Ammon's horn (tissue), 1 donor: ENCODE measurements around the gene CCHCR1.
"Not testable (repeated sequence)": the region's sequence is repeated elsewhere in the genome, so short reads cannot be mapped to it uniquely, and the experiment has no call there.

Experiments
- DNase-seq: peaks from one replicate; pipeline ENCODE4 v3.0.0-alpha.2; 2016; ENCODE audit warnings: low spot score

Gene CCHCR1, protein sequence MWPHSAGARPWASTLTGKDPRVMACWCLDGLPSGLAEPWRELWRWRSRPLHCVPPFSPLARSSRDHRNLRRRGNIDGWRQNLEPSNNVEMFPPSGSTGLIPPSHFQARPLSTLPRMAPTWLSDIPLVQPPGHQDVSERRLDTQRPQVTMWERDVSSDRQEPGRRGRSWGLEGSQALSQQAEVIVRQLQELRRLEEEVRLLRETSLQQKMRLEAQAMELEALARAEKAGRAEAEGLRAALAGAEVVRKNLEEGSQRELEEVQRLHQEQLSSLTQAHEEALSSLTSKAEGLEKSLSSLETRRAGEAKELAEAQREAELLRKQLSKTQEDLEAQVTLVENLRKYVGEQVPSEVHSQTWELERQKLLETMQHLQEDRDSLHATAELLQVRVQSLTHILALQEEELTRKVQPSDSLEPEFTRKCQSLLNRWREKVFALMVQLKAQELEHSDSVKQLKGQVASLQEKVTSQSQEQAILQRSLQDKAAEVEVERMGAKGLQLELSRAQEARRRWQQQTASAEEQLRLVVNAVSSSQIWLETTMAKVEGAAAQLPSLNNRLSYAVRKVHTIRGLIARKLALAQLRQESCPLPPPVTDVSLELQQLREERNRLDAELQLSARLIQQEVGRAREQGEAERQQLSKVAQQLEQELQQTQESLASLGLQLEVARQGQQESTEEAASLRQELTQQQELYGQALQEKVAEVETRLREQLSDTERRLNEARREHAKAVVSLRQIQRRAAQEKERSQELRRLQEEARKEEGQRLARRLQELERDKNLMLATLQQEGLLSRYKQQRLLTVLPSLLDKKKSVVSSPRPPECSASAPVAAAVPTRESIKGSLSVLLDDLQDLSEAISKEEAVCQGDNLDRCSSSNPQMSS

DNA sequence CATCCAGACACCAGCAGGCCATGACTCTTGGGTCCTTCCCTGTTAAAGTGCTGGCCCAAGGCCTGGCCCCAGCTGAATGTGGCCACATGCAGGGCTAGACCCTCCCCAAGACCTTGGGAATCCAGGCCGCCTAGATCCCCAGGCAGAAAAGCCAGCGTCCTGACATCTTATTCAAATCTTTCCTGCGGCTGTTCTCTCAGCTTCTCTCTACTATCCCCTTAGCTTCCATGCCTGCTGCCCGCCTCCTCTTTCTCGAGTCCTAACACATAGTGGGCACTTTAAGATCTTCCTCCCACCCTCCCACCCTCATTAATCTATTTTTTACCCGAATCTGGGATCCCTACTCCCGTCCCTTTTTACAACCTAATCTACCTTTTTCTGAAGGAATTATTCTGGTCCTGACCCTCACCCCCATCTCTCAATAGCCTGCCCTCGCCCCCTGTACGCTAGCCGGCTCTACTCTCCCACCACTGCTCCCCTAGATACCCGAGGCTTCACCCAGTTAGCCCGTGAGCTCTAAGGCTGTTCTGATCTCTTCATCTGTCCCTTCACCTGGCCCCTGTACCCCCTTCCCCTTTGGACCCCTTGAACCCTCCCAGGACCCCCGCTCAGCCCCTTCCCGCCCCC is at the start of gene CCHCR1:
TSS of gene CCHCR1 (minus strand) at position 290 of the 627 bp plus-strand sequence. CDS start at position 88, 202 bp downstream.
- DNase-seq = no peak

DNA sequence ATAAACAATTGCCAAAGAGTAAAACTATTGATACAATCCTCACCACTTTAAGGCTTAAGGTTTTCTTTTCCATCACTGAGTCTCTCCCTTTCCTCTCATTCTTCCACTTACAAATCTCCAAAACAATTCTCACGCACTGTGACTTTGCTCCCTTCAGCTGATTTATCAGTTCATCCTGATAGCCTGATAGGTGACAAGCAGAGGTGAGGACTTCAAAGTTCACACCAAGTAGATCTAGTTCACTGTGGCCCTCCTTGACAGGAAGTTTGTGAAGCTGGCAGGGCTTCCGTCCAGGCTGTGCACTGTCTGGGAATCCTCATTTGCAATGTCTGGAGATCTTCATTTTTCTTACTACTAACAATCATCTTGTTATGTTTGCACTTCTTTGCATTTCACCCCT is 48.0 kb upstream of the CCHCR1 start:
- DNase-seq = no peak

DNA sequence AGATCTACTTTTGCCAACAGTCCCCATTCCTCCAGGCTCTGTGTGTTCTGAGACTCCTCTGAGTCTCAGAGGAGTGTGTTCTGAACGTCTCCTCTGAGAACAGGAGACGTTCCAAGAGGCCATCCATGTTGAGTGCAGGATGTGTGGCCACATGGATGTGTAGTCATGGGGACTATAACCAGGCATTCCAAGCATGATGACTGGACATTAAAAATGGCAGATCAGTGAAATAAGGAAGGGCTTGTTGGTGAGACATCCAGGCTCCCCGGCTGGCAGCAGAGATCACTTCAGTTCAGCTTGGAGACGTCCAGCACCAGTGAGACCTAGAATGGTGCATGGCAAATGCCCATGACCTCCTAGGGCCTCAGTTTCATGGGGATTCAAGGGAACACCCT is 47.1 kb upstream of the CCHCR1 start:
- no peak for DNase-seq

DNA sequence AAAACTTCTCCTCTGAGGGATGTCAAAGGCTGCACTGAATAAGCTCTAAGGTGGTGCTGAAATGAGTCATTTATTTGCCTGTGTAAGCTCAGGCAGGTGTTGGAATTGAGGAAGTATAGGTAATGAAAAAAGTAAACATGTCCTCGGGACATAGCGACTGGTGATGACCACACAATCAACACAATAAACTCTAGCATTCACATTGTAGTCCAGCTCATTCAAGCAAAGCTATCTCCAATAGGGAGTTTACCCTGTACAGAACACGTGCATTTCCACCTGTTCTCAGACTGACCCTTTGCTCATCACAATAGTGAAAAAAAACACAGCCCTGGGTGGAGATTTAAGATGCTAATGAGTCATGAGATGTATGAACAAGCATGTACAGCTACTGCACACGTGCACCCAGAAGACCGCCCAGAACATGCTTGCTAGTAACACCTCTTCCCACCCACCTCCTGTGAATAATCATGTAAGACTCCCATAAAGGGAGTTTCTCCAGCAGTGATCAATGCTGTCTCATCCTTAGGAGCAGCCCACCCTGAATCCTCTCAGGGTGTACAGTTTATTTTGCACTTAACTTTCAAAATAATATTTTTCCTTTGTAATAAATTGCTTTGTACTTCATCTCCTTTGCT is 45.9 kb upstream of the CCHCR1 start:
- no peak for DNase-seq

DNA sequence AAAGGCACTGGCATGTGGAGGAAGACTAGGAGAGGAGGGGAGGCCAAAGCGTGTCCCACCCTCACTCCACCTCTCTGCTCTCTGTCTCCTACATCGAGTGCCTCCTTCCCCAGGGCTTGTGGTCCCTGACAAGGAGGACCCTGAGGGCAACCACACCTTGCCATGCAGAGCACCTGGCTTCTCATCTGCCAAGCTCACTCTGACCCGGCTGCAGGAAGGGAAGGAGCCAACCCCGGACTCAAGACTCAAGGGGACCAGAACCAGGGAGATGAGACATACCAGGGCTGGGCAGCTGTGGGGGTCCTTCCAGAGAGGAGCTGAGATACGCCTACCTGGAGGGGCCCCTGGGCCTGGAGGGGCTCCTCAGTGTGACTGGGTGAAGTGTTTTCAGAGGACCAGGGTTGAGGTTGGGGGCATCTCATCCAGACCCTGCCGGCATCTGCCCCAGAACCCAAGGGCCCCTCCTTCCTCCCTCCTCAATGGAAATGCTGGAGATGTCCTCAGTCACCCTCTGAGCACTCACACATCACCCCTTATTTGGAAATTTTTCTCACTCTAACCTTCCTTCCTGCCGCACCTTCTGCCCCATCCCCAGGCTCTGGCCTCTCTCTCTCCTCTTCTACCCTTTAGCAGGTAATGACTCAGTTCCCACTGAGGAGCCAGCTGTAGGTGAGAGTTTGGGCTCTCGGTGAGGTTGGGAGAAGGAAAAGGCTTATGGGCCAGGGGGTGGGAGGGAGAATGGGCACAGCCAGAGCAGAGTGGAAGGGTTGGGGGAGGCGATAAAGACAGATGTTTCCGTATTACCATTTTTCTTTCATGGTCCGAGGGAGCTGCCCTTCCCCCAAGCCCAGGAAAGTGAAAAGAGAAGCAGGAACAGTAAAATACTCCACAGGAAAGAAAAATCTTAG is 44.9 kb upstream of the CCHCR1 start:
- no peak for DNase-seq

DNA sequence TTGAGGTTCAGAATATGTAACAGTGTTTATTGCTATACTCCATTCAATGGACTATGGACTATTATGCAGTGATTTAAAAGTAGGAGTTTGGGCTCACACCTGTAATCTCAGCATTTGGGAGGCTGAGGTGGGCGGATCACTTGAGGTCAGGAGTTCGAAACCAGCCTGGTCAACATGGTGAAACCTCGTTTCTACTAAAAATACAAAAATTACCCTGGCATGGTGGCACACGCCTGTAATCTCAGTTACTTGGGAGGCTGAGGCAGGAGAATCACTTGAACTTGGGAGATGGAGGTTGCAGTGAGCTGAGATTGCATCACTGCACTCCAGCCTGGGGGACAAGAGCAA is 41.5 kb upstream of the CCHCR1 start:
- DNase-seq = not testable (repeated sequence)

DNA sequence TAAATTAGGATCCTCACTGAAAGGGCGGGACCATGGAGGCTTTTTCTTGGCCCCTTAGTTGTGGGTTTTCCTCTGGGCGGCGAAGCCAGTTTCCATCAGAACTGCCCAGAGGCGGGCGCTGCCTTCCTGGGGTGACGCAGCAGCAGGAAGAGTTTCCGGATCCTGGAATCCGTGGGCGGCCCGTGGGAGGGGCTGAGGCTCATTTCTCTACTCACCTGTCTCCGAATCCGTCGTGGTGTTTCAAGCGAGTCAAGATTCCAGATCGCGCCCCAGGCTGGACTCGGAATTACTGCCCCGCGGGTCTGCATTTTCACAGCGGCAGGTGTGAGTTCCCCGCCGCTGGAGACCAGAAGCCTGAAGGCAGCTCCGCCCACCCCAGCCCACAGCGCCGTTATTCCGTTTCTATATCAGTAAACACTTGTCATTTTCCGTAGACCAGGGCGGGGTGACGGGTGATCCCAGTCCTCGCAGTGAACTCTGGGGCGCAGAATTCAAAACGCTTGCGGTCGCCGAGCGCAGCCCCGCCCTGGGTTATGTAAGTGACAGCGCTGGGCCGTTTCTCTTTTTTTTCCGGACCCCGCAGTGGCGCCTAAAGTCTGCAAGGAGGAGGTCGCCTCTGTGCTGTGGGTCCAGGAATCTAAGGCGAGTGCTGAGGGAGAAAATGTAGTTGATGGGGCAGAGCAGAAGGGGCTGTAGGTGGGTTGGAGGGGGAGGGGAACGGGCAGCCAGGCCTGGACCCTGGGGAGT is 40.1 kb upstream of the CCHCR1 start:
- DNase-seq = peak; percentile 80

DNA sequence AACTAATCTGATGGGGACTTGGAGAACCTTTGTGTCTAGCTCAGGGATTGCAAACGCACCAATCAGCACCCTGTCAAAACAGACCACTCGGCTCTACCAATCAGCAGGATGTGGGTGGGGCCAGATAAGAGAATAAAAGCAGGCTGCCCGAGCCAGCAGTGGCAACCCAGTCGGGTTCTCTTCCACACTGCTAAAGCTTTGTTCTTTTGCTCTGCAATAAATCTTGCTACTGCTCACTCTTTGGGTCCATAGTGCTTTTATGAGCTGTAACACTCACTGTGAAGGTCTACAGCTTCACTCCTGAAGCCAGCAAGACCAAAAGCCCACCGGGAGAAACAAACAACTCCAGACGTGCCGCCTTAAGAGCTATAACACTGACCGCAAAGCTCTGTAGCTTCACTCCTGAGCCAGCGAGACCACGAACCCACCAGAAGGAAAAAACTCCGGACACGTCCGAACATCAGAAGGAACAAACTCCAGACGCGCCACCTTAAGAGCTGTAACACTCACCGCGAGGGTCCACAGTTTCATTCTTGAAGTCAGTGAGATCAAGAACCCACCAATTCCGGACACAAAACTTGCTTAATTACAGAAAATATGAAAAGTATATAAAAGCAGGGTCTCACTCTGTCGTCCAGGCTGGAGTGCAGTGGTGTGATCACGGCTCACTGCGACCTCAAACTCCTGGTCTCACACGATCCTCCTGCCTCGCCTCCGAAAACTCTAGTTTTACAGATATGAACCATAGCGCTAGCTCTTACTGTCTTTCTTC is 38.8 kb upstream of the CCHCR1 start:
- not testable (repeated sequence) for DNase-seq

DNA sequence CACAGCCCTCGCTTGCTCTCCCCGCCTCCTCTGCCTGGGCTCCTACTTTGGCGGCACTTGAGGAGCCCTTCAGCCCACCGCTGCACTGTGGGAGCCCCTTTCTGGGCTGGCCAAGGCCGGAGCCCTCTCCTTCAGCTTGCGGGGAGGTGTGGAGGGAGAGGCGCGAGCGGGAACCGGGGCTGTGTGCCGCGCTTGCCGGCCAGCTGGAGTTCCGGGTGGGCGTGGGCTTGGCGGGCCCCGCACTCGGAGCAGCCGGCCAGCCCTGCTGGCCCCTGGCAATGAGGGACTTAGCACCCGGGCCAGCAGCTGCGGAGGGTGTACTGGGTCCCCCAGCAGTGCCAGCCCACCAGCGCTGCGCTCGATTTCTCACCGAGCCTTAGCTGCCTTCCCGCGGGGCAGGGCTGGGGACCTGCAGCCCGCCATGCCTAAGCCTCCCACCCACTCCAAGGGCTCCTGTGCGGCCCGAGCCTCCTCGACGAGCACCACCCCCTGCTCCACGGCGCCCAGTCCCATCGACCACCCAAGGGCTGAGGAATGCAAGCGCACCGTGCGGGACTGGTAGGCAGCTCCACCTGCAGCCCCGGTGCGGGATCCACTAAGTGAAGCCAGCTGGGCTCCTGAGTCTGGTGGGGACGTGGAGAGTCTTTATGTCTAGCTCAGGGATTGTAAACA is 37.8 kb upstream of the CCHCR1 start:
- DNase-seq = not testable (repeated sequence)

DNA sequence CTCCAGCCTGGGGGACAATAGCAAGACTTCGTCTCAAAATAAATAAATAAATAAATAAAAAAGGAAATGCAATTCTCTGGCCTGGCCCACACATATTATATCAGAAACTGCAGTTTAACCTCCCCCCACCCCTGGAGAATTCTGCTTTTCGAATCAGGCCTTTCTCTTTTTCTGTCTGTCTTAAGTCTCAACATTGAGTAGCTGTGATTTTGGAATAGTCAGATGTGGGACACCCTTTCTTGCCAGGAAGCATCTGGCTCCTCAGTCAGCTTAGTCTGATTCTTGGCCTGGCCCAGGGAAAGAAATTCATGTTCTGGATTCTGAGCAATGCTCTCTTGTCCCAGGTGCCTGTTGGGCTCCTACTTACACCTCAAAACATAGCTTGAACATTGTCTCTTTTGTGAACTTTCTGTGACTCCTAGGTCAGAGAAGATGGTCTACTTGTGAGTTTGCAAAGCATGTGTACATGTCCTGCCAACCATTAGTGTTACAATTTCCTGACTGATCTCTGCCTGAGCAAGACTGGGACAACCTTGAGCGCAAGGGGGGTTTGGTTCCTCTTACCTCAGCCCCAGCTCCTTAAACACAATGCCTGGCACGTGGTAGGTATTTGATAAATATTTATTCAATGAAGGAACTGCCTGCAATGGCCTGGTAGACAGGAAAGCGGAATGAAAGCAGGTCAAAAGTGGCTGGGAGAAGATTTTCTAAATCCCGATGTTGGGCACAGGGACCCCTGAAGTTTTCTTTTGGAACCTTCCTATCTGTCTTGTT is 36.6 kb upstream of the CCHCR1 start:
- DNase-seq = no peak

DNA sequence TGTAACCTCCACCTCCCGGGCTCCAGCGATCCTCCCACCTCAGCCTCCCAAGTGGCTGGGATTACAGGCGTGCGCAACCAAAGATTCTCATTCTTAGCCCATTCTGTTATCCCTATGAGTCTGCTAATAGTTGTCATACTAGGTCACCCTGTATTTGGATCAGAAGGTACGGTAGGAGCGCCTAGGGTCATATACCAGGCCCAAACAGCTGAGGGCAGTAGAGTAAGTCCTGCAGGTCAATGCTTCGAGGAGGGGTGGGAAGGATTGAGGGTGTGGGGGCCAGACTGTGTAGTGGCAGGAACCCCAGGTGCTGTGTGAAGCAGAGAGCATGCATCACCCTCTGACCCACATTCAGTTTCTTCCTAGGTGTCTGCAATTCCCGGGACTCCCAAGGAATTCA is 35.6 kb upstream of the CCHCR1 start:
- DNase-seq = no peak

DNA sequence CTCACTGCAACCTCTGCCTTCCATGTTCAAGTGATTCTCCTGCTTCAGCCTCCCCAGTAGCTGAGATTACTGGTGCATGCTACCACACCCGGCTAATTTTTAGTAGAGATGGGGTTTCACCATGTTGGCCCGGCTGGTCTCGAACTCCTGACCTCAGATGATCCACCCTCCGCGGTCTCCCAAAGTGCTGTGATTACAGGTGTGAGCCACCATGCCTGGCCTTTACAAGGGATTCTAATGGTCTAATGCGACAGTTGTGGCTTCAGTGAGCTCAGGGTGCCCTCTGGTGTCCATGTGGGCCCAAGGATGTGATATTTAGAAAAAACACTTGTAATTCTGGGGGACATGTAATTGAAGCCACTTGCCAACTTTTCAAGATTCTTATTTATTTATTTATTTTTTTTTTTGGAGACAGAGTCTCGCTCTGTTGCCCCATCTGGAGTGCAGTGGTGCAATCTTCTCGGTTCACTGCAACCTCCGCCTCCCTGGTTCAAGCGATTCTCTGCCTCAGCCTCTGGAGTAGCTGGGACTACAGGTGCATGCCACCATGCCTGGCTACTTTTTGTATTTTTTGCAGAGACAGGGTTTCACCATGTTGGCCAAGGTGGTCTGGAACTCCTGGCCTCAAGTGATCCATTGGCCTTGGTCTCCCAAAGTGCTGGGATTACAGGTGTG is 35.0 kb upstream of the CCHCR1 start:
- peak; percentile 83 for DNase-seq

DNA sequence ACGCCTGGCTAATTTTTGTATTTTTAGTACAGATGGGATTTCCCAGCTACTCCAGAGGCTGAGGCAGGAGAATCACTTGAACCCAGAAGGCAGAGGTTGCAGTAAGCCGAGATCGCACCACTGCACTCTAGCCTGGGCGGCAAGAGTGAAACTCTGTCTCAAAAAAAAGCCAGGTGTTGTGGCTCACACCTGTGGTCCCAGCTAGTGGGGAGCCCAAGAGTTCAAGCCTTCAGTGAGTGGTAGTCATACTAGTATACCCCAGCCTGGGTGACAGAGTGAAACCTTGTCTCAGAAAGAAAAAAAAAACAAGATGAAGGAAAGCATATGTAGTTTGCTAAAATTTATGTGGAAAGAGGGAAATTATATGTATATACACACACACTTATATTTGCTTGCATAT is 32.9 kb upstream of the CCHCR1 start:
- DNase-seq = no peak

DNA sequence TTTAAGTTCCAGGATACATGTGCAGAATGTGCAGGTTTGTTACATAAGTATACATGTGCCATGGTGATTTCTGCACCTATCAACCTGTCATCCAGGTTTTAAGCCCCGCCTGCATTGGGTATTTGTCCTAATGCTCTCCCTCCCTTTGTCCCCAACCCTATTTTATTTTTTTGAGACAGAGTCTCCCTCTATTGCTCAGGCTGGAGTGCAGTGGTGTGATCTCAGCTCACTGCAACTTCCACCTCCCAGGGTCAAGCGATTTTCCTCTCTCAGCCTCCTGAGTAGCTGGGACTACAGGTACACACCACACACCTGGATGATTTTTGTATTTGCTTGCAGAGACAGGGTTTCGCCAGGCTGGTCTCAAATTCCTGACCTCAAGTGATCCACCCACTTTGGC is 31.6 kb upstream of the CCHCR1 start:
- DNase-seq = not testable (repeated sequence)

DNA sequence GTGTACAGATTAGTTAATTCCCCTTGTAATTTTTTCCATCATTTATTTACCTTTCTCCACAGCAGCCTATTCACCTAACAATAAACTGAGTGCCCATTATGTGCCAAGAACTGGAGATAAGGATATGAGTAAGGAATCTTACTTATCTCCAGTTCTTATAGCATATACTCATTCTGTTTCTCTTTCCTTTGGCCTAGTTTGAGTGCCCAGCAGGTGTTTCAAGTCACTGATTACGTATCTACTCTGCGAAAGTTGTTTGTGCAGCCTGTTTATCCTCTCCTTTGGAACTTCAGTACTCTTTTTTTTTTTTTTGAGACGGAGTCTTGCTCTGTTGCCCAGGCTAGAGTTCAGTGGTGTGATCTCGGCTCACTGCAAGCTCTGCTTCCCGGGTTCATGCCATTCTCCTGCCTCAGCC is 30.2 kb upstream of the CCHCR1 start:
- no peak for DNase-seq

DNA sequence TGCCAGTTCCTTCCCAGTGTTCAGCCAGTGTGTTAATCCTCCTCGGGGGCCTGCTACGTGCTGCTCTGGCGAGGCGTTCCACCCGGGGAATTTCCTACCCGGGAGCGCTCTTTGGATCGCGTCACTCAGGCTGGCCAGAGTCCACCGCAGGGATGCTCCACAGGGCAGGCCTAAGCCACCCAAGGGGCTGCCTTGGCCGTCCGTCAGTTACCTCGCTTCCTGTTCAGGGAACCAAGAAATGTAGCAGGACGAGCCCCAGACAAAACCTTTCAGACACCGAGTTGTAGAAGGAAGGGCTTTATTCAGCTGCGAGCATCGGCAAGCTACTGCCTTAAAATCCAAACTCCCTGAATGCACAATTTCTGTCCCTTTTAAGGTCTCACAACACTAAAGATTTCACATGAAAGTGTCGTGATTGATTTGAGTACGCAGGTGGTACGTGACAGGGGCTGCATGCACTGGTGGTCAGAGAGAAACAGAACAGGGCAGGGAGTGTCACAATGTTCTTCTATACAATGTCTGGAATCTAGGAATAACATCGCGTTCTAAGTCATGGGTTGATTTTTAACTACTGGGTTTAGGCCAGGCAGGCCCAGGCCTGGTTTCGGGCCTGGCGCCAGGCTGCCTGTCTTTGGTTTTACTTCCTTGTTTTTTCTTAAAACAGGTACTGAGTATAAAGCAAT is 28.6 kb upstream of the CCHCR1 start:
- DNase-seq = no peak

DNA sequence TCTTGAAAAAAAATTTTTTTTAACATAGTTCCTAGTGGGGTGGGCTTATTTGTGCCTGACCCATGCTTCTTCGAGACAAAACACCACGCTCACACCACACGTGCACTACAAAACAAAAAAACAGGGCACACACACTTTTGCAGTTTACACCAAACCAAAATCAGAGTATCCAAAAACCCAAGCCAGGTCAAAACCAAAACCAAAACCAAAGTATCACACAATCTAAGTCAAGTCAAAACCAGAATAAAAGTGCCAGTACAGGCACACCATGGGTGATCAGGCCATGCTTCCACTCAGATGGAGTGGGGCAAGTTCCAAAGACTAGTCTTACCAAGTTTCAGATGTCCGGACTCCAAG is 28.1 kb upstream of the CCHCR1 start:
- not testable (repeated sequence) for DNase-seq
